ENCODE data around the gene ABL2. TPM values are rescaled to one million over a fixed set of nuclear protein-coding genes. Genes with fewer than 3 reads are reported as not detected.

Gene ABL2
- total RNA-seq, 1 donor from 2014 or later, result 23.9 TPM

- H3K4me3 ChIP-seq, result no peak overlapping the region
- no peak for DNase-seq (ENCODE audit: low spot score in 2 of 2)
- H3K4me1 ChIP-seq, result peaks cover 2 to 11% of the 10 kb centered on the region in 2 donors
- no peaks in the 10 kb centered on the region for H3K36me3 ChIP-seq
- intact Hi-C loops (cut with DNase I), result no loop called here
- no peak overlapping the region for H3K27ac ChIP-seq
- no peaks in the 10 kb centered on the region for H3K27me3 ChIP-seq
- TF ChIP-seq CTCF (IDR thresholded peaks at IDR 0.05), result no peak
- peaks cover 0 to 4% of the 10 kb centered on the region in 2 donors for H3K9me3 ChIP-seq
Measured at GRCh38 chr1:179154437-179154836, 75.0 kb downstream of the ABL2 start.

GRCh38 chr1:179153217-179153616 is 76.3 kb downstream of the ABL2 start:
- Histone ChIP-seq H3K27ac (no peak overlapping the region), H3K4me1 (peaks cover 2 to 11% of the 10 kb centered on the region in 2 donors)
- intact Hi-C loops (cut with DNase I), result no loop called here

GRCh38 chr1:179151908-179152682 is 77.4 kb downstream of the ABL2 start:
- H3K27me3 ChIP-seq, result no peaks in the 10 kb centered on the region
- intact Hi-C loops (cut with DNase I), result no loop called here

More at GRCh38 chr1:179153217-179153616, 76.3 kb downstream of the ABL2 start:
- Histone ChIP-seq H3K27me3 (no peaks in the 10 kb centered on the region), H3K9me3 (peaks cover 0 to 4% of the 10 kb centered on the region in 2 donors), H3K4me3 (no peak overlapping the region), H3K36me3 (peaks cover 0 to 4% of the 10 kb centered on the region in 2 donors)
- no peak for DNase-seq (ENCODE audit: low spot score in 2 of 2)
- no peak for TF ChIP-seq CTCF (IDR thresholded peaks at IDR 0.05)

GRCh38 chr1:179146911-179147310 is 82.6 kb downstream of the ABL2 start:
- Histone ChIP-seq H3K27me3 (no peaks in the 10 kb centered on the region), H3K4me1 (peaks cover 2 to 7% of the 10 kb centered on the region in 2 donors), H3K36me3 (peaks cover 0 to 5% of the 10 kb centered on the region in 2 donors), H3K4me3 (no peak overlapping the region), H3K9me3 (peaks cover 0 to 4% of the 10 kb centered on the region in 2 donors), H3K27ac (no peak overlapping the region)
- no peak for DNase-seq (ENCODE audit: low spot score in 2 of 2)
- intact Hi-C loops (cut with DNase I), result no loop called here
- TF ChIP-seq CTCF (IDR thresholded peaks at IDR 0.05), result no peak

More at GRCh38 chr1:179151908-179152682, 77.4 kb downstream of the ABL2 start:
- peaks cover 0 to 4% of the 10 kb centered on the region in 2 donors for H3K9me3 ChIP-seq
- TF ChIP-seq CTCF (IDR thresholded peaks at IDR 0.05), result no peak
- H3K4me3 ChIP-seq, result no peak overlapping the region
- H3K36me3 ChIP-seq, result peaks cover 0 to 5% of the 10 kb centered on the region in 2 donors
- no peak overlapping the region for H3K27ac ChIP-seq
- H3K4me1 ChIP-seq, result peaks cover 2 to 11% of the 10 kb centered on the region in 2 donors
- no peak for DNase-seq (ENCODE audit: low spot score in 2 of 2)

GRCh38 chr1:179146476-179146875 is 83.0 kb downstream of the ABL2 start:
- no peak for TF ChIP-seq CTCF (IDR thresholded peaks at IDR 0.05)
- Histone ChIP-seq H3K36me3 (peaks cover 0 to 5% of the 10 kb centered on the region in 2 donors), H3K27ac (no peak overlapping the region), H3K9me3 (peaks cover 0 to 4% of the 10 kb centered on the region in 2 donors), H3K4me3 (no peak overlapping the region), H3K27me3 (no peaks in the 10 kb centered on the region), H3K4me1 (peaks cover 2 to 7% of the 10 kb centered on the region in 2 donors)
- intact Hi-C loops (cut with DNase I), result no loop called here
- DNase-seq (ENCODE audit: low spot score in 2 of 2), result no peak
